Thyroid gland (tissue), 4 donors: ENCODE data around the gene FRMPD1.

Experiments used
- CTCF ChIP-seq, 6 experiments: fragments of 200-600 bp in 3 of 6; fragments of 450-650 bp in 3 of 6; sonication (generic) in 3 of 6; IDR thresholded peaks; one replicate each; pipeline ENCODE4 v1.5.1; 2016 to 2019; ENCODE audit warnings: antibody characterized with exemption in 6 of 6, mild to moderate bottlenecking in 2 of 6, inconsistent platforms in 1 of 6, moderate library complexity in 1 of 6
- POLR2A ChIP-seq, 2 donors: fragments of 450-650 bp; IDR thresholded peaks; one replicate each; pipeline ENCODE4 v1.6.1; 2017; ENCODE audit warnings: antibody characterized with exemption in 2 of 2, mild to moderate bottlenecking in 2 of 2, moderate library complexity in 1 of 2

- TF ChIP-seq CTCF (IDR thresholded peaks at IDR 0.05) (no peak), POLR2A (IDR thresholded peaks at IDR 0.05) (no peak)
Measured at GRCh38 chr9:37619806-37620205, 30.9 kb upstream of the FRMPD1 start.
